BLaER1 treated with 17β-estradiol and CSF1 and Interleukin-3, amounts not matched to agents 10 nM and 100 nM (cell line): ENCODE results near the gene STYXL1.

Experiments used
- H3K27ac ChIP-seq, 11 experiments: shearing (Covaris generic); formaldehyde crosslinking; 2 replicates each; pipeline ENCODE4 v1.8.1; 2022
- H3K27me3 ChIP-seq, 11 experiments: shearing (Covaris generic); formaldehyde crosslinking; 2 replicates each; pipeline ENCODE4 v1.8.1; 2022
- H3K36me3 ChIP-seq, 11 experiments: shearing (Covaris generic); formaldehyde crosslinking; 2 replicates each; pipeline ENCODE4 v1.8.1; 2022
- H3K4me1 ChIP-seq, 10 experiments: shearing (Covaris generic); formaldehyde crosslinking; 2 replicates each; pipeline ENCODE4 v1.8.1; 2022
- H3K4me2 ChIP-seq, 11 experiments: shearing (Covaris generic); formaldehyde crosslinking; 2 replicates each; pipeline ENCODE4 v1.8.1; 2022
- H3K4me3 ChIP-seq, 10 experiments: shearing (Covaris generic); formaldehyde crosslinking; 2 replicates each; pipeline ENCODE4 v1.8.1; 2022
- H3K9ac ChIP-seq, 11 experiments: shearing (Covaris generic); formaldehyde crosslinking; 2 replicates each; pipeline ENCODE4 v1.8.1; 2022
- H3K9me3 ChIP-seq, 11 experiments: shearing (Covaris generic); formaldehyde crosslinking; replicated peaks in 1 of 11; 2 replicates each; pipeline ENCODE4 v1.8.1; 2022
- H4K20me1 ChIP-seq, 11 experiments: shearing (Covaris generic); formaldehyde crosslinking; 2 replicates each; pipeline ENCODE4 v1.8.1; 2022
- Cebpa-rat ChIP-seq, 11 experiments: shearing (Covaris generic); IDR thresholded peaks; 2 replicates each; pipeline ENCODE4 v1.8.1; 2022

STYXL1 gene

GRCh38 chr7:76080204-76080603, 32.4 kb upstream of the STYXL1 start:
- no peak for TF ChIP-seq Cebpa-rat (IDR thresholded peaks at IDR 0.05)
- H3K4me3 ChIP-seq: no peak overlapping the region
- peaks cover 0 to 67% (median 27%) of the 10 kb centered on the region in 11 experiments; a peak in 15 of 22 replicates for H3K36me3 ChIP-seq
- H3K9me3 ChIP-seq: peaks cover 0 to 4% (median 3%) of the 10 kb centered on the region in 11 experiments; a peak in 16 of 22 replicates
- H3K27me3 ChIP-seq: no peaks in the 10 kb centered on the region
- H4K20me1 ChIP-seq: no peaks in the 10 kb centered on the region
- peaks cover 0 to 28% (median 7%) of the 10 kb centered on the region in 10 experiments; a peak in 12 of 20 replicates for H3K4me1 ChIP-seq
- H3K4me2 ChIP-seq: no peak overlapping the region
- H3K9ac ChIP-seq: no peak overlapping the region
- H3K27ac ChIP-seq: no peak overlapping the region

GRCh38 chr7:76077435-76077834, 29.6 kb upstream of the STYXL1 start:
- Histone ChIP-seq H3K27me3 (no peaks in the 10 kb centered on the region), H3K9me3 (peaks cover 0 to 13% (median 10%) of the 10 kb centered on the region in 11 experiments; a peak in 16 of 22 replicates), H3K4me1 (peaks cover 0 to 32% (median 7%) of the 10 kb centered on the region in 10 experiments; a peak in 12 of 20 replicates), H3K4me2 (peak overlapping the region in 3 of 11 experiments; percentile 68 to 81 (median 74); a peak in 6 of 22 replicates), H3K27ac (peak overlapping the region in 3 of 11 experiments; percentile 44 to 63 (median 46); a peak in 5 of 22 replicates), H4K20me1 (no peaks in the 10 kb centered on the region; a peak in 1 of 22 replicates), H3K9ac (peak overlapping the region in 1 of 11 experiments; percentile 34; a peak in 1 of 22 replicates), H3K4me3 (no peak overlapping the region), H3K36me3 (peaks cover 0 to 68% (median 40%) of the 10 kb centered on the region in 11 experiments; a peak in 15 of 22 replicates)
- TF ChIP-seq Cebpa-rat (IDR thresholded peaks at IDR 0.05): no peak

GRCh38 chr7:76076995-76077394, 29.2 kb upstream of the STYXL1 start:
- H3K27me3 ChIP-seq: no peaks in the 10 kb centered on the region
- peaks cover 0 to 13% (median 10%) of the 10 kb centered on the region in 11 experiments; a peak in 16 of 22 replicates for H3K9me3 ChIP-seq
- H3K4me1 ChIP-seq: peaks cover 0 to 32% (median 7%) of the 10 kb centered on the region in 10 experiments; a peak in 12 of 20 replicates
- no peak overlapping the region for H3K4me3 ChIP-seq
- peak overlapping the region in 3 of 11 experiments; percentile 68 to 81 (median 74); a peak in 6 of 22 replicates for H3K4me2 ChIP-seq
- peaks cover 0 to 2% (median 0%) of the 10 kb centered on the region in 11 experiments; a peak in 1 of 22 replicates for H4K20me1 ChIP-seq
- no peak for TF ChIP-seq Cebpa-rat (IDR thresholded peaks at IDR 0.05)
- H3K27ac ChIP-seq: no peak overlapping the region; a peak in 1 of 22 replicates
- peaks cover 0 to 68% (median 39%) of the 10 kb centered on the region in 11 experiments; a peak in 15 of 22 replicates for H3K36me3 ChIP-seq
- no peak overlapping the region for H3K9ac ChIP-seq

GRCh38 chr7:76074972-76075370, 27.2 kb upstream of the STYXL1 start:
- H3K9ac ChIP-seq: no peak overlapping the region
- no peak for TF ChIP-seq Cebpa-rat (IDR thresholded peaks at IDR 0.05)
- H3K27me3 ChIP-seq: no peaks in the 10 kb centered on the region
- H3K27ac ChIP-seq: 0 out of 22 replicates have a peak overlapping the region, but pooled peaks of 1 of the 11 experiments have one; percentile 6
- peaks cover 0 to 13% (median 10%) of the 10 kb centered on the region in 11 experiments; a peak in 16 of 22 replicates for H3K9me3 ChIP-seq
- H3K4me3 ChIP-seq: no peak overlapping the region
- H4K20me1 ChIP-seq: peaks cover 0 to 11% (median 0%) of the 10 kb centered on the region in 11 experiments; a peak in 1 of 22 replicates
- H3K36me3 ChIP-seq: peaks cover 0 to 81% (median 38%) of the 10 kb centered on the region in 11 experiments; a peak in 15 of 22 replicates
- peaks cover 0 to 38% (median 11%) of the 10 kb centered on the region in 10 experiments; a peak in 12 of 20 replicates for H3K4me1 ChIP-seq
- H3K4me2 ChIP-seq: no peak overlapping the region

GRCh38 chr7:76074306-76074971, 26.6 kb upstream of the STYXL1 start:
- no peak for TF ChIP-seq Cebpa-rat (IDR thresholded peaks at IDR 0.05)
- H3K36me3 ChIP-seq: peaks cover 0 to 86% (median 43%) of the 10 kb centered on the region in 11 experiments; a peak in 15 of 22 replicates
- no peak overlapping the region for H3K4me3 ChIP-seq
- H4K20me1 ChIP-seq: peaks cover 0 to 13% (median 0%) of the 10 kb centered on the region in 11 experiments; a peak in 3 of 22 replicates
- H3K27me3 ChIP-seq: no peaks in the 10 kb centered on the region
- H3K4me1 ChIP-seq: peaks cover 0 to 36% (median 11%) of the 10 kb centered on the region in 10 experiments; a peak in 12 of 20 replicates
- peaks cover 0 to 13% (median 10%) of the 10 kb centered on the region in 11 experiments; a peak in 16 of 22 replicates for H3K9me3 ChIP-seq
- no peak overlapping the region for H3K4me2 ChIP-seq
- H3K9ac ChIP-seq: no peak overlapping the region
- H3K27ac ChIP-seq: 0 out of 22 replicates have a peak overlapping the region, but pooled peaks of 2 of the 11 experiments have one; percentile 6 to 20

- H3K9me3 ChIP-seq: peaks cover 0 to 13% (median 10%) of the 10 kb centered on the region in 11 experiments; a peak in 16 of 22 replicates
- peaks cover 0 to 17% (median under 1%) of the 10 kb centered on the region in 11 experiments; a peak in 5 of 22 replicates for H4K20me1 ChIP-seq
- no peak overlapping the region for H3K27ac ChIP-seq
- H3K9ac ChIP-seq: no peak overlapping the region
- H3K4me2 ChIP-seq: no peak overlapping the region
- H3K36me3 ChIP-seq: peaks cover 0 to 91% (median 46%) of the 10 kb centered on the region in 11 experiments; a peak in 15 of 22 replicates
- H3K27me3 ChIP-seq: no peaks in the 10 kb centered on the region
- H3K4me3 ChIP-seq: no peak overlapping the region
- H3K4me1 ChIP-seq: peaks cover 0 to 44% (median 14%) of the 10 kb centered on the region in 10 experiments; a peak in 12 of 20 replicates
- no peak for TF ChIP-seq Cebpa-rat (IDR thresholded peaks at IDR 0.05)
These were observed 25.7 kb upstream of the STYXL1 start for GRCh38 chr7:76073335-76073990.

- H3K27ac ChIP-seq: no peak overlapping the region
- peaks cover 2 to 42% (median 9%) of the 10 kb centered on the region in 10 experiments; a peak in 17 of 20 replicates for H3K4me1 ChIP-seq
- H3K9me3 ChIP-seq: peaks cover 0 to 13% (median 10%) of the 10 kb centered on the region in 11 experiments; a peak in 16 of 22 replicates
- H4K20me1 ChIP-seq: peaks cover 0 to 27% (median 10%) of the 10 kb centered on the region in 11 experiments; a peak in 14 of 22 replicates
- H3K9ac ChIP-seq: no peak overlapping the region; a peak in 1 of 22 replicates
- H3K4me3 ChIP-seq: no peak overlapping the region
- no peaks in the 10 kb centered on the region for H3K27me3 ChIP-seq
- H3K36me3 ChIP-seq: peaks cover 0 to 92% (median 48%) of the 10 kb centered on the region in 11 experiments; a peak in 16 of 22 replicates
- H3K4me2 ChIP-seq: no peak overlapping the region
- TF ChIP-seq Cebpa-rat (IDR thresholded peaks at IDR 0.05): no peak
These were observed 24.7 kb upstream of the STYXL1 start for GRCh38 chr7:76072243-76073148.
